IgD-negative memory B cell (primary cell): ENCODE measurements around the gene CAPN8. TPM values are rescaled to one million over a fixed set of nuclear protein-coding genes. Genes with fewer than 3 reads are reported as not detected.

Experiments
- H3K27ac Mint-ChIP-seq, 3 donors: one replicate each; pipeline ENCODE4 v1.8.0; 2020 to 2022; ENCODE audit warnings: mild to moderate bottlenecking in 3 of 3, mixed read lengths in 3 of 3, moderate library complexity in 1 of 3
- H3K27me3 Mint-ChIP-seq: one replicate; pipeline ENCODE4 v1.8.0; 2021; ENCODE audit warnings: mixed read lengths
- H3K36me3 Mint-ChIP-seq: one replicate; pipeline ENCODE4 v1.8.0; 2020; ENCODE audit warnings: mild to moderate bottlenecking, mixed read lengths
- H3K4me1 Mint-ChIP-seq, 3 donors: one replicate each; pipeline ENCODE4 v1.8.0; 2020 to 2022; ENCODE audit warnings: mixed read lengths in 3 of 3, mild to moderate bottlenecking in 1 of 3
- H3K4me3 Mint-ChIP-seq, 4 donors: one replicate each; pipeline ENCODE4 v1.8.0; 2020 to 2022; ENCODE audit warnings: mild to moderate bottlenecking in 4 of 4, mixed read lengths in 4 of 4, moderate library complexity in 3 of 4
- H3K9me3 Mint-ChIP-seq, 3 donors: one replicate each; pipeline ENCODE4 v1.8.0; 2020 to 2021; ENCODE audit warnings: mixed read lengths in 3 of 3, mild to moderate bottlenecking in 1 of 3
- polyA plus RNA-seq: library from polyadenylated mRNA; unstranded; fragments of 300-500 nt; fragmentation: Illumina TruSeq; gene quantifications from one replicate; pipeline ENCODE4 v1.2.3, GENCODE V29; 2021

The CAPN8 gene
- polyA plus RNA-seq, 1 donor from 2014 or later, result not detected

- H3K4me1 Mint-ChIP-seq, result peaks cover 0 to 4% (median 1%) of the 10 kb centered on the region in 3 donors
- no peak overlapping the region for H3K27ac Mint-ChIP-seq
- H3K27me3 Mint-ChIP-seq, result peaks cover 1% of the 10 kb centered on the region
- peaks cover 2% of the 10 kb centered on the region for H3K36me3 Mint-ChIP-seq
- H3K9me3 Mint-ChIP-seq, result no peaks in the 10 kb centered on the region
- H3K4me3 Mint-ChIP-seq, result no peak overlapping the region
Measured at GRCh38 chr1:223494926-223495645, 170.4 kb downstream of the CAPN8 start.

- H3K36me3 Mint-ChIP-seq, result peaks cover 2% of the 10 kb centered on the region
- H3K27me3 Mint-ChIP-seq, result peaks cover 4% of the 10 kb centered on the region
- no peak overlapping the region for H3K27ac Mint-ChIP-seq
- peaks cover 0 to 4% (median 1%) of the 10 kb centered on the region in 3 donors for H3K4me1 Mint-ChIP-seq
- H3K9me3 Mint-ChIP-seq, result no peaks in the 10 kb centered on the region
- H3K4me3 Mint-ChIP-seq, result no peak overlapping the region
Measured at GRCh38 chr1:223492044-223492443, 173.5 kb downstream of the CAPN8 start.

Other genes with a start within 250 kb of the CAPN8 start
- 140 TPM for gene CAPN2, start 46.8 kb upstream of the CAPN8 start, polyA plus RNA-seq
- 15.2 TPM for gene TP53BP2, start 180.2 kb upstream of the CAPN8 start, polyA plus RNA-seq